IMR-90 (cell line): ENCODE data around the gene ORC4.

ENCODE experiments used
- CTCF ChIP-seq: conservative IDR thresholded peaks from 2 replicates; pipeline ENCODE4 v1.5.1; 2012; ENCODE audit warnings: mild to moderate bottlenecking, low read depth, low read length, improper control_type of control experiment
- ELK1 ChIP-seq: fragments of 150-350 bp; IDR thresholded peaks from 2 replicates; pipeline ENCODE4 v1.6.1; 2016; ENCODE audit warnings: low read depth, mild to moderate bottlenecking, low read length, moderate library complexity, borderline replicate concordance

DNA sequence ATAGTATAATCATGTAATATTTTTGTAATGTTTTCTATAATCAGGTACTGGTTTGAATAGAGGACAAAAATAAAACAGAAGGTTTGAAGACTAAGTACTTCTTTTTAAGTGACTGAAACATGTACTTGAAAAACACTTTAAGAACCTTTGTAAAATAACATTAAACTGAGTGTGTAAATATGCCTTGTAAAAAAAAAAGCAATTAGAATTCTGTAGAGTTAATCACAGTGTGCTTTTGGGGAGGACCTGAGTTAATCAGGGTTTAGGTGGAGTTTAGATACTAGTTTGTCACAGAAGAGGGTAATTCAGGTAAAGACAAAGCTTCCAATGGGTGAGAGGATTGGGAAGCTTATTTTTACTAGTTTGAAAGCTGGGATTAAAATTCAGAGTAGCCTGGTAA is 10.6 kb upstream of the ORC4 start:
- TF ChIP-seq CTCF (no peak), ELK1 (no peak)
